Measurements from ENCODE around the gene HPCAL1.
A peak's percentile ranks its signal among the peaks of the same experiment; 100 is the strongest.

Gene HPCAL1

DNA sequence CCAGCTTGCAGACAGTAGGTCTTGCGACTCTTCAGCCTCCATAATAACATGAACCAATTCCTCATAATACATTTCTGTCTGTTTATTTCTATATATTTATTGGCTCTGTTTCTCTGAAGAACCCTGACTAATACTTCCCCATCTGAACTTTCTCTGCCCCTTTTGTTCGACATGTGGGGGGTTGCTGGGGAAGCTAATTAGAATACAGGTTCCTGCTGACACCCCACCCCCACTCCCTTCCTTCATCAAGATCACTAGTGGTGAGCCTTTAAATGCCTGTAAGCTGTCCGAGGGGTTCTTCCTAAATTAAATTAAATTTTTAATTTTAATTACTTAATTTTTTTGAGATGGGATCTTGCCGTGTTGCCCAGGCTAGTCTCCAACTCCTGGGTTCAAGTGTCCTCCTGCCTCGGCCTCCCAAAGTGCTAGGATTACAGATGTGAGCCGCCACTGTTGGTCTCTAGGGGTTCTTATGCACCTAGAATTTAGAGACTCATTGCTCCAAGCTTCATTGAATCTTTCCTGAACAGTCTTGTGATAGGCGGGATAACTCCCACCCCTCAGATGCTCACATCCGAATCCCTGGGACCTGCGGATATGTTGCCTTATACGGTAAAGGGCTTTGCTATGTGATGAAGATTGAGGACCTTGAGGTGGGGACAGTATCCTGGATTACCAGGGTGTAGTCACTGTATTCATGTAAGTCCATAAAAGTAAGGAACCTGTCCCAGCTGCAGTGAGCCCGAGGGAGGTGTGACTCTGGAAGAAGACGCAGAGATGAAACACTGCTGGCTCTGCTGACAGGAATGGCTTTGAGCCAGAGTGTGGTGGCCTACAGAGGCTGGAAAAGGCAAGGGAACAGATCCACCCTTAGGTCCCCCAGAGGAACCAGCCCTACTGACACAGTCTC, 26.2 kb downstream of the HPCAL1 start:
- H3K27ac ChIP-seq, result peak overlapping the region; percentile 41; the same call in 1 of the 2 replicates
- ChIA-PET CTCF (interaction anchor here (0.6 kb wide), 1 partner anchor 28 kb away, joined by 3 read pairs; no protein-coding TSS in a partner anchor), POLR2A (ENCODE audit: low non-redundant PET) (no interaction called here)
- TF ChIP-seq, protein P1, sequence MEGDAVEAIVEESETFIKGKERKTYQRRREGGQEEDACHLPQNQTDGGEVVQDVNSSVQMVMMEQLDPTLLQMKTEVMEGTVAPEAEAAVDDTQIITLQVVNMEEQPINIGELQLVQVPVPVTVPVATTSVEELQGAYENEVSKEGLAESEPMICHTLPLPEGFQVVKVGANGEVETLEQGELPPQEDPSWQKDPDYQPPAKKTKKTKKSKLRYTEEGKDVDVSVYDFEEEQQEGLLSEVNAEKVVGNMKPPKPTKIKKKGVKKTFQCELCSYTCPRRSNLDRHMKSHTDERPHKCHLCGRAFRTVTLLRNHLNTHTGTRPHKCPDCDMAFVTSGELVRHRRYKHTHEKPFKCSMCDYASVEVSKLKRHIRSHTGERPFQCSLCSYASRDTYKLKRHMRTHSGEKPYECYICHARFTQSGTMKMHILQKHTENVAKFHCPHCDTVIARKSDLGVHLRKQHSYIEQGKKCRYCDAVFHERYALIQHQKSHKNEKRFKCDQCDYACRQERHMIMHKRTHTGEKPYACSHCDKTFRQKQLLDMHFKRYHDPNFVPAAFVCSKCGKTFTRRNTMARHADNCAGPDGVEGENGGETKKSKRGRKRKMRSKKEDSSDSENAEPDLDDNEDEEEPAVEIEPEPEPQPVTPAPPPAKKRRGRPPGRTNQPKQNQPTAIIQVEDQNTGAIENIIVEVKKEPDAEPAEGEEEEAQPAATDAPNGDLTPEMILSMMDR (conservative IDR thresholded peaks at IDR 0.05; ENCODE audit: low read depth), result no peak
- no peak for DNase-seq (ENCODE audit: low spot score)

- TF ChIP-seq, protein P1 (conservative IDR thresholded peaks at IDR 0.05; ENCODE audit: low read depth), result no peak
- peak overlapping the region; percentile 41; the same call in 1 of the 2 replicates for H3K27ac ChIP-seq
- ChIA-PET CTCF (interaction anchor here (1.1 kb wide), 1 partner anchor 15 kb away, joined by 3 read pairs; no protein-coding TSS in a partner anchor), POLR2A (ENCODE audit: low non-redundant PET) (no interaction called here)
- no peak for DNase-seq (ENCODE audit: low spot score)
Measured at GRCh38 chr2:10329580-10329879, 26.8 kb downstream of the HPCAL1 start.

DNA sequence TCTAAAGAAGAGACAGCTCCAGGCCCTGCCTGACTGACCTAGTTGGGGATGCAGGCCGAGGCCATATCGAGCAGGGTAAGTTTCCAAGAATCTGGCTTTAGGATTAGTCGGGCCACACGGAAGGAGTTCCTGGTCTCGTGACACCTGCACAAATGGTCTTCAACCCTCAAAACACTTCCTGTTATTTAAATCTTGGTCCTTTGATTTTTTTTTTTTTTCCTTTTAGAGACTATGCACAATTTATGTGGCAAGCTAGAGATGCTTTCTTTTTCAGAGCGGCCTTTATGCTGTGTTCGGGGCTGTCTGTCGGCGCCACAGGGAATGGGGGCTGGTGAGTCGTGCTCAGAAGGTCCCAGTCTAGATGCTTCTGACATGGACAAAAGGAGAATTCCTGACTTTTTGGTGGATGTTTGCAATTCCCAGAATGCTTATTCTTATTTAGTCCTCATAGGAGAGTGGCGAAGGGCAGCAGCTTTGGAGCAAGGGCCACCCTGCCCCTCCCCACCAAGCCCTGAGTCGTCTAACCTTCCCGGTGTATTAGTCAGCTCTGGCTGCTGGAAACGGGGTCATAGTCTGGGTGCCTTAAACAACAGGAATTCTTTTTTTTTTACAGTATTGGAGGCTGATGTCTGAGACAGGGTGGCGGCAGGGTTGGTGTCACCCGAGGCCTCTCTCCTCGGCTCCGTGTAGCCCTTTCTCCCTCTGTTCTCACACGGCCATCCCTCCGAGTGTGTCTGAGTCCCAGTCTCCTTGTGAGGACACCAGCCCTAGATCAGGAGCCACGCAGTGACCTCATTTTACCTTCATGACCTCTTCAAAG, 27.4 kb downstream of the HPCAL1 start:
- DNase-seq (ENCODE audit: low spot score), result peak; percentile 31
- POLR2A ChIA-PET (ENCODE audit: low non-redundant PET), result no interaction called here
- peak overlapping the region; percentile 41 for H3K27ac ChIP-seq
- CTCF ChIA-PET, result interaction anchor here (0.6 to 1.1 kb wide), 4 partner anchors 14 to 273 kb away, joined by 3 to 4 read pairs (median 3); no protein-coding TSS in a partner anchor
- TF ChIP-seq, protein P1 (conservative IDR thresholded peaks at IDR 0.05; ENCODE audit: low read depth), result no peak

DNA sequence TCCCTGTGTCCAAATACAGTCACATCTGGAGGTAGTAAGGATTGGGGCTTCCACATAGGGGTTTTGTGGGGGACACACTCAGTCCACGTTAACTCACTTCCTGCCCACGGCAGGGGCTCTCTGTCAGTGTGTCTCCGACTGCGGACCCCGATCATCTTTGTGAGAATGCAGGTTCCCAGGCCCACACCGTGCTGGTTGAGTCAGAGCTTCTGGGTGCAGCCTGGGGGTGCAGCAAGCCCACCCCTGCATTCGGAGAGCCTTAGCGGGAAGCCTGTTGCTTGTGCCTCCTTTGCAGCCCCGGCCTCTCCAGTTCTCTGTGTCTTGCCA, 28.0 kb downstream of the HPCAL1 start:
- DNase-seq (ENCODE audit: low spot score), result no peak
- ChIA-PET POLR2A (ENCODE audit: low non-redundant PET) (no interaction called here), CTCF (interaction anchor here (0.7 to 1.1 kb wide), 3 partner anchors 14 to 274 kb away, joined by 3 to 5 read pairs (median 3); no protein-coding TSS in a partner anchor)
- TF ChIP-seq, protein P1 (conservative IDR thresholded peaks at IDR 0.05; ENCODE audit: low read depth), result no peak
- H3K27ac ChIP-seq, result peak overlapping the region; percentile 41

GRCh38 chr2:10331027-10331701, 28.5 kb downstream of the HPCAL1 start:
- DNase-seq (ENCODE audit: low spot score), result no peak
- TF ChIP-seq, protein P1 (conservative IDR thresholded peaks at IDR 0.05; ENCODE audit: low read depth), result no peak
- POLR2A ChIA-PET (ENCODE audit: low non-redundant PET), result no interaction called here
- CTCF ChIA-PET, result interaction anchor here (1.0 kb wide), 1 partner anchor 78 kb away, joined by 5 read pairs; no protein-coding TSS in a partner anchor
- peak overlapping the region; percentile 41 for H3K27ac ChIP-seq
